HG03045 (cell line): Measurements from ENCODE around the gene TBC1D5.
"Not testable (repeated sequence)": the region's sequence is repeated elsewhere in the genome, so short reads cannot be mapped to it uniquely, and the experiment has no call there.

ENCODE experiments used
- ATAC-seq: cut with Tn5 transposase; IDR thresholded peaks from one replicate; pipeline ENCODE4 v1.9.1; 2021; ENCODE audit warnings: mild to moderate bottlenecking, moderate library complexity; ENCODE audit not compliant: unreplicated experiment

TBC1D5 gene

DNA sequence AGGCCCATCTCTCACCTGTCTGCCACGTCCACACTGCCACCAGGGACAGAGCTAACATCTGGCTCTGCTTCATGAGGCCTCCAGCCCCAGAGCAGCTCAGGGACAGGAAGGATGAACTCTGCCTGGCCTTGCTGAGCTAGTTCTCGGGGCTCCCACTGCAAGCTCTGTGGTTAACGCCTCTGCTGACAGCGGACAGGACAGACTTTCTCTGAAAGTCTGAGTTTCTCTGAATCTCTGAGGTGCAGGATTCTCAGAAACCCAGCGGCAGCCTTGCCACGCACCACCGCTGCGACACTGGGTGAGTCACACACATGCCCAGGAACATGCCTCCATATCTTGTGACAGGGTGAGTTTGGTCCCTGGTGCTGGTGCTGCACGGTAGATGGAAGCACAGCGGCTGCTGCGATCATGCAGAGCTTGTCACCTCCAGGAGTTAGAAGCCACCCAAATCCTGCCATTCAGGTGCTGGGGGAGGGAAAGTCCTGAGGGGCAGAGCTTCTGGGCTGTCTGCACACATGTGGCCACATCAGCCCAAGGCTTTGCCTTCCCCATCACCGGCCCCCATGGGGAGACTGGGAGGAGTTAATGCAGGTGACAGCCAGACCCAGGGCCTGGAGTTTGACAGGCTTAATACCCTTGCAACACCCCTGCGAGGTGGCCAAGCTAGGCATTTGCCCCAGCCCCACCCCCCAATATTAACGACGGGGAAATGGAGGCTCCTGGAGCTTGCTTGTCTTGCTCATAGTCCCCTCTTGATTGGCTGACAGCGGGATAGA, 590.6 kb downstream of the TBC1D5 start:
- peak; percentile 96 for ATAC-seq

DNA sequence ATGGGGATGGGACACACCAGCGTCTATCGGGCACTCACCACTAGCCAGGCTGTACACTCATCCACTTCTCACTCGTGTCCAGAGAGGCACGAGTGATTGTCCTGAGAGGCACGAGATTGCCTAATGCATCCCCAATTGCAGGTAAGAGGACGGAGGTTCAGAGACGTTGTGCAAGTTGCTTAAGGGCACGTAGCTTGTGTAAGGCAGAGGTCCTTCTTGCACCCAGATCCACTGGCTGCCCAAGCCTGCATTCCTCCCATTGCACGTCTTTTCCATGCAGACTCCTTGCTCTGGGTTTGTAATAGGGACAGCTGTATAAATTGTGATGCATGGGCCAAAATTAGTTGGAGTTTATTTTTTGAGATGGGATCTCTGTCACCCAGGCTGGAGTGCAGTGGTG, 593.4 kb downstream of the TBC1D5 start:
- no peak for ATAC-seq

DNA sequence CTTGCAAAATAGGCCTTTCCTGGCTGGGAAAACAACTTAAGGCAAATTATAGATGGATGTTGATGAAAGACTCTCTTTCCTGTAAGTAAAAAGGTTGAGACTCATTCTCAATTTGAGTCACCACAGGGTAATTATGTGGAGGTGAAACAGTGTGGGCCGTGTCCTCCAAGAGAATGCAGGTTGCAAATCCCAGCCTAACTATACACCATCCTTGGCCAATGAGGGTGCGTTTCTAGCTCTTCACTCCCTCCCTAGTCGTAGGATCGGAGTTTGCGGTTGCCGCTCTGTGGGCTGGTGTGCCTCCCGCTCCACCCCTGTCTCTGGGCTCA, 597.8 kb downstream of the TBC1D5 start:
- no peak for ATAC-seq

DNA sequence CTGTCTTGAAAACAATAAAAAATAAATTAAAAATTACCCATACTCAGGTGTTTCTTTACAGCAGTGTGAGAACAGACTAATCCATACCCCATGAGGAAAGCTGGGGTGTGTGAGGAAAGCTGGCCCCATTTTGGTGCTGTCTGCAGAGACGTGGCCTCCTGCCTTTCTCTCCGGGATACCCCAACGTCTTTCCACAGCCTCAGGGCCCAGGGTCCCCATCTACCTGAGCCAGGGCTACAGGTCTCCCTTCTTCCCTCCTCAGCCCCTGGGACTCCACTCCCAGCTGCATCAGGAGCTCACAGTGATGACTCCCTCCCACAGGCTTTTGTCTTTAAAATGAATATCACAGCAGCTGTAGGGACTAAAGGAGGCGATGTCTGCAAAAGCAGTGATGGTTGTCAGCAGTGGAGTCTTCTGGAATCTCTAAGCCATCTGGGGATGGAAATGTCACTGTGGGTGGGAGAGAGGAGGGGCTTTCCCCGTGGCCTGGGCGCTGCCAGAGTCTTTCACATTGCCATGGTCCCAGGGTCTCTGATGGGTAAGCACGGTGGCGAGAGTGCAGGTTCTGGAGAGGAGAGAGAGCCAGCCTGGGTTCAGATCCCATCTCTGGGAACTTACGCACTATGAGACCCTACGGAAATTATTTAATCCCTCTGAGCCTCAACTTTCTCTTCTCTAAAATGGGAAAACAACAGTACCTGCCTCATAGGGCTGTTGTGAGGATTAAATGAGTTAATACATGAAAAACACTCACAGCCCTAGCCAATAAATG, 598.4 kb downstream of the TBC1D5 start:
- no peak for ATAC-seq

DNA sequence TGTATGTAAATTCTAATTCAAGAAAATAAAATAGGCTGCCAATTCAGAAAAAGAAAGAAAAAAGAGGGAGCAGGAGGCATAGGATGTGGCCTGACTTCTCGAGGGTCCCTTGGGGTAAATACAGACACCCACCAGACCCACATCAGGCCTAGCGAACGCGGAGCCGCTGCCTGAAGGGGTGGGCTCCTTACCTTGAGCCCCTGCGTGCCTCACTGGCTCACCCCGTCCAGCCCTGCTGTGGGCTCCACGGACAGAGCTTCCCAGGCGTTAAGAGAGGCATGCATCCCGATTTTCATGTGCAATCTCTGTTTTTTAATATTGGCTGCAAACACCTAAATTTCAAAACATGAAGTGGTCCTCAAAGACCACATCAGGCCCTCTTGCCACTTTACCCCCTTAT, 599.9 kb downstream of the TBC1D5 start:
- ATAC-seq: no peak

DNA sequence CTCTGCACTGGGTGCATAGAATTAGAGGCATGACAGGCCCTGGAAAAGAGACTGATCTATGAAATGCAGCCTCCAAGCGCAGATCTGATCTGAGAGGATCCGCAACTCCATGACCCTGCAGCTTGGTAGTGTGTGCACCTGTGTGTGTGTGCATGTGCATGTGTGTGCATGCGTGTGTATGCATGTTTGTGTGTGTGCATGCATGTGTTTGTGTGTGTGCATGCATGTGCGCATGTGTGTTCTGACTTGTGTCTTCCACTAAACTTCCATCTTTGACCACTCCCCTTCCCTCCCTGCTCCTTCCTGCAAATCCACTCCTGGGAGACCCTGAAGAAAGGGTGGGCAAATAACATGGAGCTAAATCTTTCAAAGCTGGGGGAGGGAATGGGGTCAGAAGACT, 600.7 kb downstream of the TBC1D5 start:
- no peak for ATAC-seq

DNA sequence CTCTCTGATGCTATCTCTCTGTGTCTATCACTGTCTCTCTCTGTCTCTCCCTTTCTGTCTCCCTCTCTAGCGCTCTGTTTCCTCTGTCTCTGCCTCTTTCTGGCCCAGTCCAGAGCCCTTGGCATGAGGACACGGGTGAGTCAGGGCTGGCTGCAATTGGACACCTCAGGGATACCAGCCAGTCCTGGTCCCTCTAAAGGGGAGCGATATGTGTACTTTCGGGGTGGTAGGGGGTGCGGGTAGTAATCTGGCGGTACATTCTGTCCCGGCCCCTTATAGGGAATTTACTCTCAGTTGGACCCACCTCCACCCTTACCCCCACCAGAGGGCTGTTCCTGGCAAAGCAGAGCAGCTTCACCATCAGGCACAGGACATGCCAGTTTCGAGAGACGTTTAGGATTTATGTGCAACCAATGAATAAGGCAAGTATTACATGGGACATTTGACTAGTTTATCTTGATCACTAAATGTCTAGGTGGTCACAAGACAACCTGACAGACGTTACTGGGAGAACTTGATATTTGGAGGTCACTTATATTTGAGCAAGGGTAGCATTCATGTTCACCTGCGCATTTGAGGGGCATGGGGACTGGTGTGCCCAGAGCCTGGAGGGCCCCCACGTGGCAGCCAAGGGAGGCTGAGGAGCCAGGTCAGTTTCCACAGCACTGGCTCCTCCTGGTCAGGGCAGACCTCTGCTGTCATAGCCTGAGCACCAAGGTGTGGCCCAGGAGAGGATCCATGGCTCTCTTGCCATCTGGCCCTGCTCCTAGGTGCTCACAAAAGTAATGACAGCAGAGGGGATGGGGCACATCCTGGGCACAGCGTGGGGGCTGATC, 601.5 kb downstream of the TBC1D5 start:
- no peak for ATAC-seq

DNA sequence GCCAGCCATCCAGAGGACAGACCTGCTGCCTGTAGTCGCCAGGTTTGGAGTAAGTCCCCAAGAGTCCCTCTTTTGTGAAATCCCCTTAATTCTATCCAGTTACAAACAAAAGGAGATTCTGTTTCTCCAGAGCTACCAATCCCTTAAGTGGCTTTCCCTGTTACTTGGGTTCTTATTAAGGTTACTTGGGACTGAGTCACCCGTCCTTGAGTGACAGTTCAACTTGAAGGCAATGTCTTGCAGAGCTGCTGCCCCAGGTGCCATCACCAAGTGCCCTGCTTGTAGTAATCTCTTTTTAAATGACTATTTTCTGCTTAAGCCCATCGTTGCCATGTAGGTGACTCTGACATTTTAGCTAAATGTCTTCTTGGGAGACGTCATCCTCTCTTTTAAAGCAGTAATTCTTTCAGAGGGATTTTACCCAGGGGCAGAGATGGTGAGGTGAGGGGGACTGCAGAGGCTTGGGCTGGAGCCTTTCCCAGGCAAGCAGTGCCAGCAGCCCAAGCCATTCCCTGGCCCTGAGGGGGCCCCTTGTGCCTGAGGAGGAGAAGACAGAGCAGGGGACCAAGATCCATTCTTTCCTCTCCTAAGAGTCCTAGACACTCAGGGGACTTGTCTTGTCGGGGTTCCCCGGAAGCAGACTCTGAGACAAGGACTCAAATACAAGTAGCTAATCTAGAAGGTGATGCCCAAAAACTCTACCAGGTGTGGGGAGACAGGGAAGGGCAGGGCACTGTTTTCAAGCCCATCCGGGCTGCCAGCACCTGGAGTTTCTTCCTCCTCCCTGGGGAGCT, 604.0 kb downstream of the TBC1D5 start:
- no peak for ATAC-seq

DNA sequence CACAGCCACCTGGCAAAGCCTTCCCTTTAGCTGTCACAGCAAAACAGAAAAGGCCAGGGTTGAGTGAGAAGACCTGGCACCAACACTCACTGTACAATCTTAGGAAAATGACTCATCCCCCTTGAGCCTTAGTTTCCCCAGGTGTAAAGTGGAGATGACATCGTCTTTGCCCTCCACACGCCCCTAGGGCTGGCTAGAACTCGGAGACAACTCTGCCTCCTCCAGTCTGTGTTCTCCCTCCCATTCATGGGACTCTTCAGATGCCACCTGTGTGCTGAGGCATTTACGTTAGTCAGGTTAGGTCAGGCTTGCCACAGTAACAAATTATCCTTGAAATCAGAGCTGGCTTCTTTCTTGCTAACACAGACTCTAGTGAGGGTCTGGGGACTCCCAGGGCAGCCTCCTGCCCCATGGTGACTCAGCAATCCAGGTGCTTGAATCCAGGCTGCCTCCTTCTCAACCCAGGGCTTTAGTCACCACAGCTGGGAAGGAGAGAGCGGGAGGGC, 605.1 kb downstream of the TBC1D5 start:
- no peak for ATAC-seq

DNA sequence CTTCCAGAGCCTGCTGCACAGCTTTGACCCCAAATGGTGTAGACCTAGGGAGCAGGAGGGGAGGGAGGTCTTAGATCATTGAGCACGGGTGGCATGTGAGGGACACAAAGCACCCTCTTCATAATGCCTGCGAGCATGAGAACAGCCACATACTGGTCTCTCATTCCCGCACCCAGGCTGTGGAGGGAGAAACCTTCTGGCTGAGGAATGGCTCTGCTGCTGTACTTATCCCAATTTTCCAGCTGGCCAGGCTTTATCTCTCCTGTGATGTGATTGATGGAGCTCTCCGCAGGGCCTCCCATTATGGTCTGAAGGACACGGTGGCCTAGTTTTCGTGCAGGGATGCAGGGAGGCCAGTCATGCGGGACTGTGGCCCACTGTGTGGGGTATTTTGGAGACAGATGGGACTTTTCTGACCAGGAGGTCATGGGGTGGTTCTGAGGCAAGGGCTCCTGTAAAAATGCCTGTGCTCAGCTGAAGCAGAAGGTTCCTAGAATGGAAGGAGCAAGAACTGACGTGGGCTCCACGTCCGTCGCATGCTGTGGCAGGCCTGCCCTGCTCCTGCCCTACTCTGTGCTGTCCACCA, 606.2 kb downstream of the TBC1D5 start:
- no peak for ATAC-seq

DNA sequence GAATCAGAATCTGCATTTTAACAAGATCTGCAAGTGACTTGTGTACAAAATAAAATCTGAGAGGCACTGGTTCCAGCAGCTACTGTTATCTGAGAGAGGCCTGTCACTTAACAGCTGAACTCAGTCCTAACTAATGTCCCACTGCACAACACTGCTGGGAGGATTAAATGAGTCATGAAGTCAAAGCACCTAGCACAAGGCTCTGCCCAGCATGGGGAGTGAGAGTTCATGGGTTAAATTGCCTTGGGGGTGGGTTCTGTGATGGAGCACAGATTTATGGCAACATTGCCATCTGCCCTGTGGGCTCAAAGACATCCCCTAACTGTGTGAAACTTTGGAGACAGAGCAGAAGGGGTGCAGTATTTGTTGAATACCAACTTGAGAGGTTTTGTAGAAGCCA, 606.7 kb downstream of the TBC1D5 start:
- ATAC-seq: no peak

DNA sequence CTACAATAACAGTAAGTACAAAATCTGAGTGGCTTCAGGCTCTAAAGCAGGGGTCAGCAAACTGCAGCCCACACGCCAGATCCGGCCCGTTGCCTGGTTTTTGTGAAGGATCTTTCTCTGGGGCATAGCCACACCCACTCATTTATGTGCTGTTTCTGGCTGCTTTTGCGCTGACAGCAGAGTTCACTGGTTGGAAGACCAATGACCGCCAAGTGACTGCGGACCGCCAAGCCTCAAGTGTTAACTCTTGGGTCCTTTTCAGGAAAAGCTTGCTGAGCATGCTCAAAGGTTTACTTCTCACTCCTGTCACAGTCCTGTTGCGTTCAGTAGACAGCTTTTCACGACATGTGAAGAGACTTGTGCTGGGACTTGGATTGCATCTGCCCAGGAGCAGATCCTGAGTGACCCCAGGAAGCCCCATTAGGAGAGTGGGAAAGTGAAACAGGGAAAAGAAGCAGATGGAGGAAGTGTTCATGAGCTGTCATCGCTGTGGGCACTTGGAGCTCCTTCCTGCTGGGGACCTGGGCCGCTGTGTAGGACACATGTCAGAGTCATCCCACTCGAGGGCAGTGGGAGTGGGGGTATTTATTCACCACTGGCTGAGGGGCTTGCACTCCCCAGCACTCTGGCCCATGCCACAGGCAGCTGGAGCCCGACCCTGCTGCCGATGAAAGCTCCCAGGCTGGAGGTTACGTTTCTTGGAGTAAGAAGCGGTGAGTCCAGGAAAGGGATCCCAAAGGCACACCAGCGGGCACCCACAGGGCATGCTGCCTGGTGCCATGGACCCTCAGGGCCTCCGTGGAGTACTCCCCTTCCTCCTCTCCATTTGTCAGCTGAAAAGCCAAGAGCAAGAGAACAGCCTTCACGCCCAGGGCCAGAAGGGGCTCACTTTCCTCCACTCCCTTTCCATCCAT, 608.5 kb downstream of the TBC1D5 start:
- ATAC-seq: no peak

DNA sequence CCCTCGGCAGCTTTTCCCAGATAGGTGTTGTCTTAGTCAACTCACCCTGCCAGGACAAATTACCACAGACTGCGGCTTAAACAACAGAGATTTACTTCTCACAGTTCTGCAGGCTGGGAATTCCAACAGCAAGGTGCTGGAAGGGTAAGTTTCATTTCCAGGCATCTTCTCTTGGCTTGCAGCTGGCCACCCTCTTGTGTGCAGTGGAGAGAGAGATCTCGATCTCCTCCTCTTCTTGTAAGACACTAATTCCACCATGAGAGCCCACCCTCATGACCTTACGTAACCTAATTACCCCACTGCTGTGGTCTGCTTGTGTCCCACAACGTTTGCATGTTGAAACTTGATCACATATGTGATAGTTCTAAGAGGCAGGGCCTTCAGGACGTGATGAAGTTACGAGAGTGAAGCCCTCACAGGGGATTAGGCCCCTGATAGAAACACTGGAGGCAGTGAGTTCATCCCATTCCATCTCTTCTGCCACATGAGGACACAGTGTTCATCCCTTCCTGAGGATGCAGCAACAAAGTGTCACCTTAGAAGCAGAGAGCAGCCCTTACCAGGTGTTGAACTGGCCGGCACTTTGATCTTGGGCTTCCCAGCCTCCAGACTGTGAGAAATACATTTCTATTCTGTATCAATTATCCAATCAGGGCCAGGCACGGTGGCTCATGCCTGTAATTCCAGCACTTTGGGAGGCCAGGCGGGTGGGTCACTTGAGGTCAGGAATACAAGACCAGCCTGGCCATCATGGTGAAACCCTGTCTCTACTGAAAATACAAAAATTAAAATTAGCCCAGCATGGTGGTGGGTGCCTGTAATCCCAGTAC, 609.9 kb downstream of the TBC1D5 start:
- no peak for ATAC-seq

DNA sequence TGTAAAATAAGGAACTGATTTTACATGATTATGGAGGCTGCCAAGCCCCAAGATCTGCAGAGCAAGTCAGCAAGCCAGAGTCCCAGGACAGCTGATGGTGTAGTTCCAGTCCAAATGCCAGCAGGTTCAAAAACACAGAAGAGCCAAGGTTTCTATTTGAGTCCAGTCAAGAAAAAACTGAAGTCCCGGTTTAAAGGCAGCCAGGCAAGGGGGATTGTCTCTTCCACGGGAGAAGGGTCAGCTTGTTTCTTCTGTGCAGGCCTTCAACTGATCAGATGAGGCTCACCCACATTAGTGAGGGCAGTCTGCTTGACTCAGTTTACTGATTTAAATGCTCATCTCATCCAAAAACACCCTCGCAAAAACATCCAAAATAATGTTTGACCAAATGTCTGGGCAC, 611.5 kb downstream of the TBC1D5 start:
- no peak for ATAC-seq

DNA sequence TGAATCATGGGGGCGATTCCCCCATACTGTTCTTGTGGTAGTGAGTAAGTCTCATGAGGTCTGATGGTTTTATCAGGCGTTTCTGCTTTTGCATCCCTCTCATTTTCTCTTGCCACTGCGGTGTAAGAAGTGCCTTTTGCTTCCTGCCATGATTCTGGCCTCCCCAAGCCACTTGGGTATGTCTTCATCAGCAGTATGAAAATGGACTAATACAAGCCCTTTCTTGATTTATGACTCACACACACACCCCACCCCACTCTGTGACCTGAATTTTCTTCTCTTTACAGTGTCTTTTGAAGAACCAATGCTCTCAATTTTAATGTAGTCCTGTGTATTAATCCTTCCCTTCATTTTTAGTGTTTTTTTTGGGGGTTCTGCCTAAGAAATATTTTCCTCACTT, 612.9 kb downstream of the TBC1D5 start:
- ATAC-seq: no peak

DNA sequence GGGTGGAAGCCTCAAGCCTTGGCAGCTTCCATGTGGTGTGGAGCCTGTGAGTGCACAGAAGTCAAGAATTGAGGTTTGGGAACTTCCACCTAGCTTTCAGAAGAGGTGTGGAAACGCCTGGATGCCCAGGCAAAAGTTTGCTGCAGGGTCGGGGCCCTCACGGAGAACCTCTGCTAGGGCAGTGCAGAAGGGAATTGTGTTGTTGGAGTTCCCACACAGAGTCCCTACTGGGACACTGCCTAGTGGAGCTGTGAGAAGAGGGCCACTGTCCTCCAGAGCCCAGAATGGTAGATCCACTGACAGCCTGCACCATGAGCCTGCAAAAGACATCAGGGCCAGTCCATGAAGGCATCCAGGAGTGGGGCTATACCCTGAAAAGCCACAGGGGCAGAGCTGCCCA, 613.8 kb downstream of the TBC1D5 start:
- ATAC-seq: not testable (repeated sequence)

DNA sequence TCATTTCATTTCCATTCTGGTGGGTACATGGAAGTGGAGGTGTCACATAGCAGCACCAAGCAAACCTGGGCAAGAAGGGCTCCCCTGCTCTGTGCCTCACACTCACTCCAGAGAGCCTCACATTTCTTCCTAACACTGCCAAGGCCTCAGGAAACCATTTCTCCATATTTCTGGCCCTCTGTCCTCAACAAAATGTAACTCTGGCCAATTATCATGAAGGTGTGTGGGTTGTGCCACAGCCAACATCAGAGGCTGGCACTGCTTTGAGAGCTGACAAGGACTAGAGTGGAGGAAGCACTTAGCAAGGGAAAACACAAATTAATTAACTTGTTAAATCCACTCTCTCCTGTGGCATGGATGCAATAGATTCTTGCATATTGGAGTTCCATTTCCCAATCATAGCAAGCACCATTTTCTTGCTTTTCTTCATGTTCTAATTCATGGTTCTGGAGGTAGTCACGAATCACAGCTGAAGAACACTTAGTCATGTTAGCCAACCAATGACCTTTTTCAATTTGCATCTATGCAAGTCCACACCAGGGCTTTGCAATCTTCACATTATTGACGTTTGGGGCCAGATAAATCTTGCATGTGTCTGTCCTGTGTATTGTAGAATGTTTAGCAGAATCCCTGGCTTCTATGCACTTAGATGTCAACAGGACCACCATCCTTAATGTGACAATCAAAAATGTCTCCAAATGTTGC, 616.5 kb downstream of the TBC1D5 start:
- ATAC-seq: no peak

DNA sequence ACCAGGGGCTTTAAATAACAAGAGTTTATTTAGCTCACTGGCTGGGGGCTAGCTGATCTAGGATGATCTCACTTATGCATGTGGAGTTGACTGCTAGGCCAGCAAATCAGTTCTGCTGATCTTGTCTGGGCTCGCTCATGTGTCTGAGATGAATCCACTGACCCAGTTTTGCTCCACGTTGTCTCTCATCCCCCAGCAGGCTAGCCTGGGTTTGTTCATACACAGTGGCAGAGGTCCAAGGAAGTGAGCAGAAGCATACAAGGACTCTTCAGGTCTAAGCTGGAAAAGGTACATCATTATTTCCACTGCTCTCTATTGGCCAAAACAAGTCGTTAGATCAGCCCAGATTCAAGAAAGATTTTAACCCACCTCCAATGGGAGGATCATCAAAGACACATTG, 619.7 kb downstream of the TBC1D5 start:
- no peak for ATAC-seq
